Measurements from ENCODE around the gene REG4.

DNA sequence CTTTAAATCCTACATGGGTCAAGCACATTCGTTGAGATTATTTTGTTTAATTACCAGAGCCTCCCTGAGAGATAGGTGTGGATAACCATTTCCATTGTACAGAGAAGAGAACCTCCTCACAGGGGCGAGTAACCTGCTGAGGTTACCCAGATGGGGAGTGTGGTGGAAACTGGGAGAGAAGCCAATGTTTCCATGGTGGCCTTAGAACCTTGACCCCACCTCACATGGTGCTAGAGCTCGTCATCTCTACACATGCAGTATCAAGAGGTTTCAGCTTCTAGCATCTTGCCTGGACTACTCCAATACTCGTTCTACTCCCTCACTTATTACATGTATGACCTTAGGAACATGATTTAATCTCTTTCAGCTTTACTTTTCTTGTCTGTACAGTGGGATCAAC is 4.8 kb downstream of the REG4 start:
- TF ChIP-seq EZH2phosphoT487 (IDR thresholded peaks at IDR 0.05; ENCODE audit: low read depth, severe bottlenecking, unreplicated experiment) (no peak), CTCF (IDR thresholded peaks at IDR 0.05; ENCODE audit: poor library complexity) (no peak), EZH2 (IDR thresholded peaks at IDR 0.05; ENCODE audit: borderline replicate concordance) (no peak)
